GM12878 (cell line): ENCODE measurements around the gene ABCG1. TPM values are rescaled to one million over a fixed set of nuclear protein-coding genes. Genes with fewer than 3 reads are reported as not detected.

ENCODE experiments used
- ATAC-seq: fragments of 200-7000 bp; cut with Tn5 transposase; 3 replicates; pipeline ENCODE4 v1.9.1; 2020; ENCODE audit warnings: mild to moderate bottlenecking, moderate library complexity
- BruUV-seq: library from RNA; stranded (reverse); fragments of 400-500 nt; replicated peaks from 2 replicates; lab custom pipeline; 2021; lab: Mats Ljungman, UMichigan
- CTCF ChIA-PET: fragments of 300-600 bp; sonication (Branson Sonifier 250); formaldehyde crosslinking; extraction: SDS; loops from one replicate; lab custom pipeline; 2021; ENCODE audit warnings: inconsistent platforms; lab: Yijun Ruan, JAX
- POLR2A ChIA-PET: fragments of 350-600 bp; formaldehyde crosslinking; extraction: SDS; loops from one replicate; lab custom pipeline; 2021; ENCODE audit warnings: inconsistent platforms; lab: Charles Lee
- RAD21 ChIA-PET: fragments of 300-600 bp; sonication (Branson Sonifier 250); formaldehyde crosslinking; loops from one replicate; lab custom pipeline; 2023; ENCODE audit warnings: antibody characterized with exemption; ENCODE audit not compliant: unreplicated experiment; lab: Charles Lee
- SMC1A ChIA-PET: fragments of 300-600 bp; sonication (Branson Sonifier 250); formaldehyde crosslinking; loops from one replicate; lab custom pipeline; 2023; ENCODE audit not compliant: unreplicated experiment, uncharacterized antibody; lab: Charles Lee
- DNase-seq: peaks from one replicate; pipeline ENCODE4 v3.0.0-alpha.2; 2011; ENCODE audit warnings: low read depth, low spot score
- FAIRE-seq: peaks from 3 replicates; lab custom pipeline; 2011; peaks lifted over from hg19 to GRCh38; lab: Jason Lieb, UNC
- H2AFZ ChIP-seq: 2 replicates; pipeline ENCODE4 v1.6.0; 2011; ENCODE audit warnings: low read depth, low read length, control low read depth; ENCODE audit not compliant: control insufficient read depth
- H3K27ac ChIP-seq: 2 replicates; pipeline ENCODE4 v1.5.1; 2011; ENCODE audit warnings: control low read depth; ENCODE audit not compliant: control insufficient read depth, insufficient read depth
- H3K27me3 ChIP-seq, 2 experiments: replicated peaks in 1 of 2; 2 replicates each; pipeline versions ENCODE4 v1.6.0 to v1.6.1; 2011; ENCODE audit warnings: low read length in 1 of 2; ENCODE audit not compliant: control insufficient read depth in 2 of 2, insufficient read depth in 2 of 2
- H3K36me3 ChIP-seq, 2 experiments: 2 replicates each; pipeline ENCODE4 v1.5.1; 2011; ENCODE audit warnings: low read length in 1 of 2; ENCODE audit not compliant: control insufficient read depth in 2 of 2, insufficient read depth in 2 of 2
- H3K4me1 ChIP-seq: 2 replicates; pipeline ENCODE4 v1.6.1; 2011; ENCODE audit warnings: mild to moderate bottlenecking, low read length, moderate library complexity, mixed read lengths; ENCODE audit not compliant: control insufficient read depth, insufficient read depth
- H3K4me2 ChIP-seq: 2 replicates; pipeline ENCODE4 v1.6.0; 2011; ENCODE audit warnings: control low read depth; ENCODE audit not compliant: control insufficient read depth, insufficient read depth
- H3K4me3 ChIP-seq: fragments of 200-600 bp; sonication (generic); 2 replicates; pipeline ENCODE4 v1.5.1; 2016
- H3K79me2 ChIP-seq: 2 replicates; pipeline ENCODE4 v1.6.0; 2011; ENCODE audit warnings: low read length; ENCODE audit not compliant: control insufficient read depth, insufficient read depth
- H3K9ac ChIP-seq: 2 replicates; pipeline ENCODE4 v1.8.0; 2011; ENCODE audit warnings: low read length, control low read depth, mixed read lengths; ENCODE audit not compliant: control insufficient read depth, insufficient read depth
- H3K9me3 ChIP-seq: replicated peaks from 3 replicates; pipeline ENCODE4 v1.5.1; 2011; ENCODE audit warnings: mild to moderate bottlenecking, low read length; ENCODE audit not compliant: control insufficient read depth, insufficient read depth
- H4K20me1 ChIP-seq: 2 replicates; pipeline ENCODE4 v1.6.0; 2011; ENCODE audit not compliant: control insufficient read depth, insufficient read depth
- BCL11A ChIP-seq: IDR thresholded peaks from 2 replicates; pipeline ENCODE4 v1.6.1; 2011; ENCODE audit warnings: low read depth, low read length
- CHD2 ChIP-seq: IDR thresholded peaks from 2 replicates; pipeline ENCODE4 v1.6.1; 2011; ENCODE audit warnings: low read depth, low read length, improper control_type of control experiment, borderline replicate concordance
- EP300 ChIP-seq, 2 experiments: fragments of 150-350 bp in 1 of 2; IDR thresholded peaks; 2 replicates each; pipeline ENCODE4 v1.6.1; 2011 to 2012; ENCODE audit warnings: low read depth in 2 of 2, low read length in 2 of 2, borderline replicate concordance in 1 of 2, improper control_type of control experiment in 1 of 2, inconsistent platforms in 1 of 2; ENCODE audit not compliant: control insufficient read depth in 1 of 2
- NFXL1 ChIP-seq: fragments of 450-650 bp; IDR thresholded peaks from 2 replicates; pipeline ENCODE4 v1.6.1; 2017; ENCODE audit warnings: antibody characterized with exemption, mild to moderate bottlenecking, borderline replicate concordance
- PAX5 ChIP-seq: IDR thresholded peaks from 2 replicates; pipeline ENCODE4 v1.6.1; 2011; ENCODE audit warnings: low read depth, low read length, borderline replicate concordance
- RBBP5 ChIP-seq: fragments of 200-600 bp; sonication (generic); conservative IDR thresholded peaks from 2 replicates; pipeline ENCODE4 v1.6.1; 2016
- WGBS: methylation state at CpG from one replicate; pipeline ENCODE4 v1.1.6; 2016; ENCODE audit warnings: low lambda C conversion rate; ENCODE audit not compliant: insufficient replicate concordance, insufficient coverage; ENCODE audit errors: missing lambda C conversion rate; 5-methylcytosine and 5-hydroxymethylcytosine counted together
- in situ Hi-C: fragments of 300-500 bp; cut with MboI; formaldehyde crosslinking; loops from 9 replicates; pipeline ENCODE4 v1.14.3; 2018; ENCODE audit warnings: mixed read lengths
- intact Hi-C: fragments of 100-400 bp; cut with micrococcal nuclease; formaldehyde crosslinking; loops from one replicate; pipeline ENCODE4 v1.14.2; 2022; ENCODE audit not compliant: unreplicated experiment
- polyA plus RNA-seq, 11 experiments: library from polyadenylated mRNA; depleted of rRNA in 4 of 11; unstranded in 6 of 11; stranded (reverse) in 5 of 11; fragments of >200 nt; fragmentation: Nextera tagmentation in 4 of 11; fragmentation: Illumina TruSeq in 1 of 11; extraction: Ambion mirVana in 4 of 11; extraction: Trizol in 1 of 11; gene quantifications; 1 replicate in 1 of 11; 2 replicates in 10 of 11; pipeline versions ENCODE4 v1.2.1 to v1.2.3, GENCODE V29; 2011 to 2016; ENCODE audit warnings: inconsistent platforms in 2 of 11, missing spikeins in 2 of 11, low read depth in 1 of 11
- total RNA-seq, 4 experiments: library from RNA; depleted of rRNA in 3 of 4; stranded (reverse); fragments of >200 nt in 3 of 4; fragmentation: Illumina TruSeq in 1 of 4; extraction: Trizol in 1 of 4; gene quantifications; 2 replicates each; pipeline versions ENCODE4 v1.2.1 to v1.2.3, GENCODE V29; 2013 to 2021

Gene ABCG1
- total and polyA plus RNA-seq, 10 of the 15 experiments (the other 5 are each of a cell fraction or from before 2014, with no cell fraction given): 0.59 to 19.3 (median 5.7) TPM

DNA sequence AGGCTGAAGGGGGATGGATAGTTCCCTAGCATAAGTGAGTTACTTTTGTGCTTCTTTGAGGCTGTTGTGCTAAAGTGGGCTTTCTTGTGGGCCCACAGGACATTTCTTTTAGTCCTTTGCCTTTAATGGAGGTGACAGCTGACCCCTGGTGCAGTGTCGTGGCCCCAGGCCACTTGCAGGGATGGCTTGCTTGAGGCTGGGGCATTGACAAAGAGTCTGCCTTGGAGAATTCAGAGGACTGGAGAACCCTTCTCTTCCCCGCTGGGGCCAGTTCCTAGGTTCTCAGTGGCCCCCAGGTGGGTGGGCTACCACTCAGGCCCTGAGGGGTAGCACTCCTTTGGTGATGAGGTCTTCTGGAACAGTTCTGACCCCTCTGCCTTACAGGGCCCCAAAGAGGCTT lies 12.8 kb downstream of the ABCG1 start:
- ChIA-PET SMC1A (interaction anchor here (1.4 to 7.5 kb wide), 4 partner anchors 9 to 54 kb away, joined by 4 to 34 read pairs (median 14); partner anchors contain the start of gene ABCG1), POLR2A (interaction anchor here (1.2 kb wide), 1 partner anchor 18 kb away, joined by 3 read pairs; no protein-coding TSS in a partner anchor), CTCF (interaction anchor here (0.9 to 10.6 kb wide), 3 partner anchors 12 to 29 kb away, joined by 3 to 151 read pairs (median 10); no protein-coding TSS in a partner anchor), RAD21 (interaction anchor here (1.1 to 4.1 kb wide), 2 partner anchors 17 to 161 kb away, joined by 3 to 21 read pairs; no protein-coding TSS in a partner anchor)
- no TSS peak for BruUV-seq
- in situ Hi-C loops: no loop called here
- DNase-seq (no peak), ATAC-seq (no peak), FAIRE-seq (no peak)
- Histone ChIP-seq H3K79me2 (no peaks in the 10 kb centered on the region), H4K20me1 (no peaks in the 10 kb centered on the region), H3K4me2 (no peak overlapping the region), H3K4me3 (no peak overlapping the region), H2AFZ (no peak overlapping the region), H3K36me3 (no peaks in the 10 kb centered on the region), H3K9me3 (no peaks in the 10 kb centered on the region), H3K27me3 (no peaks in the 10 kb centered on the region), H3K4me1 (peaks cover 64% of the 10 kb centered on the region), H3K27ac (no peak overlapping the region), H3K9ac (no peak overlapping the region)
- intact Hi-C loops: loop anchor here (5.0 to 10.0 kb wide), 2 partner anchors 44 to 233 kb away; no protein-coding TSS in a partner anchor
- 100% methylated on average over 2 of the region's 2 CpGs for WGBS
- TF ChIP-seq BCL11A (no peak), NFXL1 (no peak)

DNA sequence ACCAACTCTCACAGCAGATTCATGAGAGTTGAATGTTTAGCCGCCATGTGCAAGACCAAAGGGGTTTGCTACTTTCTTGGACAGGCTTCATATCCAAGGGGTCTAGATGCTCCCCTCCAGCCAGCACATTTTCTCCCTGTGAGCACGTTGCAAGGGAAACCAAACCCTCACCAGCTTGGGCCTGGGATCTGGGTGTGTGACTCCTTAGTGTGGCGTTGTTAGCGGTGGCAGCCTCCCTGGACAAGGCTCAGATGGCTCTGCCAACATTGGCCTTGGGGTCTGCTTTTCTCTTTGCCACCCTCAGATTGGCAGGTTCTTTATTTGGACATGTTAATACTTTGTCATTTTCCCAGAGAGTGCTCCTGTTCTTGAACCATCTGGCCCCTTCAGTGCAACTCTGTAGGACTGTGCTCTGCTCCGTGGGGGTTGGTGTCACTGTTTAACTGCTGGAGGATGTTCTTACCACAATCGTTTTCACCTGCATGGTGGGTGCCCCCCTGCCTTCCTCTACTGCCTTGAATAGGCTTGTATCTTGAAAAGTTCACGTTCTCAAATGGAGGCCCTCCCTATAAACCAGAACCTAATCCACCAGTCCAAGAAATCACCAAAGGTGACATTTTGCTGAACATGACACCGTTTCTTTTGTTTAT lies 13.4 kb downstream of the ABCG1 start:
- Histone ChIP-seq H3K9ac (no peak overlapping the region), H3K79me2 (no peaks in the 10 kb centered on the region), H4K20me1 (no peaks in the 10 kb centered on the region), H3K9me3 (no peaks in the 10 kb centered on the region), H3K36me3 (no peaks in the 10 kb centered on the region), H3K27me3 (no peaks in the 10 kb centered on the region), H3K4me2 (peak overlapping the region; percentile 68), H3K4me3 (no peak overlapping the region), H3K4me1 (peaks cover 69% of the 10 kb centered on the region), H2AFZ (no peak overlapping the region), H3K27ac (peak overlapping the region; percentile 84)
- FAIRE-seq: no peak
- no peak for DNase-seq
- intact Hi-C loops (loop anchor here (5.0 to 10.0 kb wide), 2 partner anchors 45 to 232 kb away; no protein-coding TSS in a partner anchor), in situ Hi-C loops (no loop called here)
- ATAC-seq: peak; percentile 13
- WGBS: 50% methylated on average over 8 of the region's 8 CpGs
- ChIA-PET POLR2A (interaction anchor here (0.7 to 3.2 kb wide), 6 partner anchors 11 to 64 kb away, joined by 3 to 38 read pairs (median 5); no protein-coding TSS in a partner anchor), RAD21 (interaction anchor here (0.9 to 4.1 kb wide), 15 partner anchors 10 to 371 kb away, joined by 3 to 46 read pairs (median 6); partner anchors contain the start of gene ABCG1), CTCF (interaction anchor here (0.9 to 10.6 kb wide), 8 partner anchors 12 to 305 kb away, joined by 3 to 151 read pairs (median 8); partner anchors contain the start of gene ABCG1), SMC1A (interaction anchor here (0.7 to 7.8 kb wide), 16 partner anchors 8 to 808 kb away, joined by 3 to 77 read pairs (median 11); partner anchors contain the start of gene ABCG1)
- 0 out of 2 replicates have a peak, but pooled peaks have one; percentile 33 for TF ChIP-seq CHD2
- no peak for TF ChIP-seq RBBP5
- TF ChIP-seq EP300 (IDR thresholded peaks at IDR 0.05; ENCODE audit: borderline replicate concordance in 1 of 2, control insufficient read depth in 1 of 2, low read depth in 2 of 2, low read length in 2 of 2): 0 out of 4 replicates have a peak, but pooled peaks of 1 of the 2 experiments have one; percentile 9
- TF ChIP-seq PAX5: 0 out of 2 replicates have a peak, but pooled peaks have one; percentile 23
- no TSS peak for BruUV-seq
